ENCODE data around the gene RAB35. TPM values are rescaled to one million over a fixed set of nuclear protein-coding genes. Genes with fewer than 3 reads are reported as not detected.
"Not testable (repeated sequence)": the region's sequence is repeated elsewhere in the genome, so short reads cannot be mapped to it uniquely, and the experiment has no call there.

RAB35 gene
- total and polyA plus RNA-seq, 2 donors (not counting 1 experiment from before 2014, with no cell fraction given): 20.4 to 52.9 TPM

DNA sequence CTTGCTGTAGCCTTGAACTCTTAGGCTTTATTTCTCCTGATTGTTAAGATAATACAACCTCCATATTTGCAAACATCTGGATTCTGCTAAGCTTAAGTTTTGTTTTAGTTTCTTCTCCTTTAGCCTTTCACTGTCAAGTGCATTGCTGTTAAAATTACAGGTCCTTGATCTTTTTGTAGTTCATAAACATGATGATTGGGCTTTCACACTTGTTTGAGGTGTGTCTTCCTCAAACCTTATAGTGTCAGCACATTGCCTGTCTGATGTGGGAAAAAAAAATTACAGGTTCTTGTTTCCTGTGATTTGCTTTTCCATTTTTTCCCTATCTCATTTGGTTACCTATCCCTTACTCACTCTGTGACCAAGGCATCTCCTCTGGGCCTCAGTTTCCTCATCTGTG, 68.3 kb downstream of the RAB35 start:
- ChIA-PET POLR2A (no interaction called here), CTCF (no interaction called here)
- Histone ChIP-seq H3K27ac (ENCODE audit: low read length in 2 of 2) (no peak overlapping the region), H3K79me2 (ENCODE audit: control insufficient read depth, insufficient read depth, low read length) (no peaks in the 10 kb centered on the region), H3K4me2 (replicated peaks; ENCODE audit: low read depth, low read length, poor library complexity, severe bottlenecking) (no peak overlapping the region), H3K4me1 (ENCODE audit: control insufficient read depth in 2 of 2, insufficient read depth in 2 of 2, low read length in 2 of 2) (no peaks in the 10 kb centered on the region), H2AFZ (ENCODE audit: insufficient read depth, low read depth, low read length, poor library complexity, severe bottlenecking) (no peak overlapping the region), H3K9me3 (ENCODE audit: control extremely low read depth in 1 of 3, control insufficient read depth in 2 of 3, insufficient read depth in 1 of 3, low read length in 2 of 3) (no peaks in the 10 kb centered on the region), H3K9ac (ENCODE audit: low read length) (no peak overlapping the region), H3K4me3 (ENCODE audit: control extremely low read depth in 1 of 5, extremely low read depth in 1 of 5, insufficient read depth in 1 of 5, low read depth in 2 of 5, low read length in 4 of 5) (no peak overlapping the region), H3K36me3 (replicated peaks in 1 of 2; ENCODE audit: control extremely low read depth in 1 of 2, control insufficient read depth in 1 of 2, extremely low read depth in 1 of 2, insufficient read depth in 2 of 2, low read length in 1 of 2) (no peaks in the 10 kb centered on the region), H4K20me1 (ENCODE audit: control insufficient read depth, insufficient read depth, low read length, poor library complexity, severe bottlenecking) (no peaks in the 10 kb centered on the region), H3K27me3 (replicated peaks in 1 of 4; ENCODE audit: control extremely low read depth in 1 of 4, control insufficient read depth in 3 of 4, insufficient read depth in 4 of 4, low read length in 3 of 4) (no peaks in the 10 kb centered on the region)
- ATAC-seq (ENCODE audit: low read depth): no peak
- DNase-seq: no peak
- no peak overlapping the region for H3K4me3 Mint-ChIP-seq
- intact Hi-C loops (cut with micrococcal nuclease): no loop called here
- no peaks in the 10 kb centered on the region for H3K27me3 Mint-ChIP-seq
- H3K4me1 Mint-ChIP-seq: no peaks in the 10 kb centered on the region
- TF ChIP-seq EZH2 (IDR thresholded peaks at IDR 0.05; ENCODE audit: borderline replicate concordance, insufficient read depth, low read depth, low read length, poor library complexity, severe bottlenecking): no peak
- TF ChIP-seq, protein P1, sequence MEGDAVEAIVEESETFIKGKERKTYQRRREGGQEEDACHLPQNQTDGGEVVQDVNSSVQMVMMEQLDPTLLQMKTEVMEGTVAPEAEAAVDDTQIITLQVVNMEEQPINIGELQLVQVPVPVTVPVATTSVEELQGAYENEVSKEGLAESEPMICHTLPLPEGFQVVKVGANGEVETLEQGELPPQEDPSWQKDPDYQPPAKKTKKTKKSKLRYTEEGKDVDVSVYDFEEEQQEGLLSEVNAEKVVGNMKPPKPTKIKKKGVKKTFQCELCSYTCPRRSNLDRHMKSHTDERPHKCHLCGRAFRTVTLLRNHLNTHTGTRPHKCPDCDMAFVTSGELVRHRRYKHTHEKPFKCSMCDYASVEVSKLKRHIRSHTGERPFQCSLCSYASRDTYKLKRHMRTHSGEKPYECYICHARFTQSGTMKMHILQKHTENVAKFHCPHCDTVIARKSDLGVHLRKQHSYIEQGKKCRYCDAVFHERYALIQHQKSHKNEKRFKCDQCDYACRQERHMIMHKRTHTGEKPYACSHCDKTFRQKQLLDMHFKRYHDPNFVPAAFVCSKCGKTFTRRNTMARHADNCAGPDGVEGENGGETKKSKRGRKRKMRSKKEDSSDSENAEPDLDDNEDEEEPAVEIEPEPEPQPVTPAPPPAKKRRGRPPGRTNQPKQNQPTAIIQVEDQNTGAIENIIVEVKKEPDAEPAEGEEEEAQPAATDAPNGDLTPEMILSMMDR (IDR thresholded peaks at IDR 0.05): no peak
- H3K27ac Mint-ChIP-seq: no peak overlapping the region
- no peaks in the 10 kb centered on the region for H3K9me3 Mint-ChIP-seq (ENCODE audit: insufficient read depth)

DNA sequence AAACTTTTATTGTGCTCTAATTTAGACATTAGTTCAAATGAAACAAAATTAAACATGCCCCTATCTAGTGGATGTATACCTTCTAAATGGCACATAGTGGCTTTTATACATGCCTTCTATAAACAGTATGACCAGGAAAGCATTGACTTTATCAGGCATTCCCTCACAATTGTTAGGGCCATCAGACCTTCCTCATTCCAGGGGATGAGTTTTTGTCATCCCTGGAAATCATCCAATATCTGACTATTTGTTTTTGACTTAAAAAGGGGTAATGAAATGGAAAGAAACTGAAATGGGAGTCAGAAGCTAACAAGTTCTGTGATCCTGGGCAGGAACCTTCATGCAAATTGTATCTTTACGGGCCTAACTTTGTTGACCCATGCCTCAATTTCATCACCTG, 69.5 kb downstream of the RAB35 start:
- H3K9ac ChIP-seq (ENCODE audit: low read length): no peak overlapping the region
- H3K9me3 Mint-ChIP-seq (ENCODE audit: insufficient read depth): no peaks in the 10 kb centered on the region
- H3K27ac ChIP-seq (ENCODE audit: low read length in 2 of 2): no peak overlapping the region

DNA sequence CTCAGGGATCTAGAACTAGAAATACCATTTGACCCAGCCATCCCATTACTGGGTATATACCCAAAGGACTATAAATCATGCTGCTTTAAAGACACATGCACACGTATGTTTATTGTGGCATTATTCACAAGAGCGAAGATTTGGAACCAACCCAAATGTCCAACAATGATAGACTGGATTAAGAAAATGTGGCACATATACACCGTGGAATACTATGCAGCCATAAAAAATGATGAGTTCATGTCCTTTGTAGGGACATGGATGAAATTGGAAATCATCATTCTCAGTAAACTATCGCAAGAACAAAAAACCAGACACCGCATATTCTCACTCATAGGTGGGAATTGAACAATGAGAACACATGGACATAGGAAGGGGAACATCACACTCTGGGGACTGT, 71.2 kb downstream of the RAB35 start:
- H3K4me1 Mint-ChIP-seq; H3K27me3 Mint-ChIP-seq; H3K27ac ChIP-seq (ENCODE audit: low read length in 2 of 2); H3K27ac Mint-ChIP-seq; H3K27me3 ChIP-seq (replicated peaks in 1 of 4; ENCODE audit: control extremely low read depth in 1 of 4, control insufficient read depth in 3 of 4, insufficient read depth in 4 of 4, low read length in 3 of 4); ATAC-seq (ENCODE audit: low read depth); DNase-seq; CTCF ChIA-PET; POLR2A ChIA-PET; H4K20me1 ChIP-seq (ENCODE audit: control insufficient read depth, insufficient read depth, low read length, poor library complexity, severe bottlenecking); H2AFZ ChIP-seq (ENCODE audit: insufficient read depth, low read depth, low read length, poor library complexity, severe bottlenecking); H3K79me2 ChIP-seq (ENCODE audit: control insufficient read depth, insufficient read depth, low read length); intact Hi-C loops (cut with micrococcal nuclease); H3K9me3 Mint-ChIP-seq (ENCODE audit: insufficient read depth); H3K4me2 ChIP-seq (replicated peaks; ENCODE audit: low read depth, low read length, poor library complexity, severe bottlenecking); H3K4me1 ChIP-seq (ENCODE audit: control insufficient read depth in 2 of 2, insufficient read depth in 2 of 2, low read length in 2 of 2); H3K9ac ChIP-seq (ENCODE audit: low read length); H3K4me3 ChIP-seq (ENCODE audit: control extremely low read depth in 1 of 5, extremely low read depth in 1 of 5, insufficient read depth in 1 of 5, low read depth in 2 of 5, low read length in 4 of 5); H3K4me3 Mint-ChIP-seq; H3K36me3 ChIP-seq (replicated peaks in 1 of 2; ENCODE audit: control extremely low read depth in 1 of 2, control insufficient read depth in 1 of 2, extremely low read depth in 1 of 2, insufficient read depth in 2 of 2, low read length in 1 of 2); H3K9me3 ChIP-seq (ENCODE audit: control extremely low read depth in 1 of 3, control insufficient read depth in 2 of 3, insufficient read depth in 1 of 3, low read length in 2 of 3): not testable (repeated sequence)
- no CpG with 5 or more reads among the region's 5 CpGs for WGBS (ENCODE audit: insufficient coverage)

More for the DNA sequence above, 69.5 kb downstream of the RAB35 start:
- H3K9me3 ChIP-seq (ENCODE audit: control extremely low read depth in 1 of 3, control insufficient read depth in 2 of 3, insufficient read depth in 1 of 3, low read length in 2 of 3): no peaks in the 10 kb centered on the region
- Mint-ChIP-seq H3K27ac (no peak overlapping the region), H3K4me3 (no peak overlapping the region), H3K4me1 (no peaks in the 10 kb centered on the region), H3K27me3 (no peaks in the 10 kb centered on the region)
- intact Hi-C loops (cut with micrococcal nuclease): no loop called here
- H3K79me2 ChIP-seq (ENCODE audit: control insufficient read depth, insufficient read depth, low read length): no peaks in the 10 kb centered on the region
- no peaks in the 10 kb centered on the region for H3K27me3 ChIP-seq (replicated peaks in 1 of 4; ENCODE audit: control extremely low read depth in 1 of 4, control insufficient read depth in 3 of 4, insufficient read depth in 4 of 4, low read length in 3 of 4)
- H4K20me1 ChIP-seq (ENCODE audit: control insufficient read depth, insufficient read depth, low read length, poor library complexity, severe bottlenecking): no peaks in the 10 kb centered on the region
- ATAC-seq (ENCODE audit: low read depth): no peak
- no peak overlapping the region for H2AFZ ChIP-seq (ENCODE audit: insufficient read depth, low read depth, low read length, poor library complexity, severe bottlenecking)
- no peaks in the 10 kb centered on the region for H3K4me1 ChIP-seq (ENCODE audit: control insufficient read depth in 2 of 2, insufficient read depth in 2 of 2, low read length in 2 of 2)
- DNase-seq: no peak
- no peak overlapping the region for H3K4me2 ChIP-seq (replicated peaks; ENCODE audit: low read depth, low read length, poor library complexity, severe bottlenecking)
- no peak overlapping the region for H3K4me3 ChIP-seq (ENCODE audit: control extremely low read depth in 1 of 5, extremely low read depth in 1 of 5, insufficient read depth in 1 of 5, low read depth in 2 of 5, low read length in 4 of 5)
- ChIA-PET POLR2A (no interaction called here), CTCF (no interaction called here)
- no CpG with 5 or more reads among the region's 1 CpG for WGBS (ENCODE audit: insufficient coverage)
- no peaks in the 10 kb centered on the region for H3K36me3 ChIP-seq (replicated peaks in 1 of 2; ENCODE audit: control extremely low read depth in 1 of 2, control insufficient read depth in 1 of 2, extremely low read depth in 1 of 2, insufficient read depth in 2 of 2, low read length in 1 of 2)
- no peak for TF ChIP-seq EZH2 (IDR thresholded peaks at IDR 0.05; ENCODE audit: borderline replicate concordance, insufficient read depth, low read depth, low read length, poor library complexity, severe bottlenecking)
- TF ChIP-seq, protein P1 (IDR thresholded peaks at IDR 0.05): no peak
